Measurements from ENCODE around the gene SRP14.

SRP14 gene

DNA sequence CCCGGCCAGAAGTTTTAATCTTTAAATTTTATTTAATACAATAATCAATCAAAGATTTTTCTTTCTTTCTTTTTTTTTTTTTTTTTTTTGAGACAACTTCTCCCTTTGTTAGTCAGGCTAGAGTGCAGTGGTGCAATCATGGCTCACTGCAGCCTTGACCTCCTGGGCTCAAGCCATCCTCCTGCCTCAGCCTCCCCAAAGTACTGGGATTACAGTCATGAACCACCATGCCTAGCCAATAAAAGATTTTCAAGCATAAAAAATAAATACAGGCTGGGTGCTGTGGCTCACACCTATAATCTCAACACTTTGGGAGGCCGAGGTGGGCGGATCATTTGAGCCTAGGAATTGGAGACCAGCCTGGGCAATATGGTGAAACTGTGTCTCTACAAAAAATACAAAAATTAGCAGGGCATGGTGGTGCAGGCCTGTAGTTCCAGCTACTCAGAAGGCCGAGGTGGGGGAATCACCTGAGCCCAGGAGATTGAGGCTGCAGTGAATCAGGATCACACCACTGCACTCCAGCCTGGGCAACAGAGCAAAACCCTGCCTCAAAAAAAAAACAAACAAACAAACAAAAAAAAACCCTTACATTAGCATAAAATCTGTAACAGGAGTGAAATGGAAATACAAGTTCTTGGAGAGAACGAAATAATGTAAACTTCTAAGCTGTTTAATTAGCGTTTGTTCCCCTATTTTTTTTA, 29.1 kb upstream of the SRP14 start:
- Histone ChIP-seq H3K4me1 (ENCODE audit: control insufficient read depth in 5 of 5, insufficient read depth in 5 of 5, low read length in 5 of 5) (peaks cover 0 to 34% (median 23%) of the 10 kb centered on the region in 5 donors), H3K4me3 (ENCODE audit: low read depth in 1 of 5, low read length in 5 of 5) (no peak overlapping the region), H3K27ac (ENCODE audit: low read depth, low read length) (no peak overlapping the region), H3K27me3 (ENCODE audit: control insufficient read depth in 5 of 5, insufficient read depth in 4 of 5, low read length in 5 of 5) (no peaks in the 10 kb centered on the region), H3K36me3 (ENCODE audit: control insufficient read depth in 5 of 5, insufficient read depth in 5 of 5, low read length in 5 of 5) (peaks cover 0 to 5% (median 0%) of the 10 kb centered on the region in 5 donors), H3K9me3 (ENCODE audit: control insufficient read depth in 5 of 5, low read length in 5 of 5) (no peaks in the 10 kb centered on the region), H3K9ac (ENCODE audit: low read length in 5 of 5) (no peak overlapping the region)

GRCh38 chr15:40066589-40066988, 27.6 kb upstream of the SRP14 start:
- Histone ChIP-seq H3K27ac (ENCODE audit: low read depth, low read length) (no peak overlapping the region), H3K27me3 (ENCODE audit: control insufficient read depth in 5 of 5, insufficient read depth in 4 of 5, low read length in 5 of 5) (no peaks in the 10 kb centered on the region), H3K9me3 (ENCODE audit: control insufficient read depth in 5 of 5, low read length in 5 of 5) (no peaks in the 10 kb centered on the region), H3K4me1 (ENCODE audit: control insufficient read depth in 5 of 5, insufficient read depth in 5 of 5, low read length in 5 of 5) (peaks cover 0 to 28% (median 19%) of the 10 kb centered on the region in 5 donors), H3K9ac (ENCODE audit: low read length in 5 of 5) (no peak overlapping the region), H3K4me3 (ENCODE audit: low read depth in 1 of 5, low read length in 5 of 5) (no peak overlapping the region), H3K36me3 (ENCODE audit: control insufficient read depth in 5 of 5, insufficient read depth in 5 of 5, low read length in 5 of 5) (peaks cover 0 to 5% (median 0%) of the 10 kb centered on the region in 5 donors)

DNA sequence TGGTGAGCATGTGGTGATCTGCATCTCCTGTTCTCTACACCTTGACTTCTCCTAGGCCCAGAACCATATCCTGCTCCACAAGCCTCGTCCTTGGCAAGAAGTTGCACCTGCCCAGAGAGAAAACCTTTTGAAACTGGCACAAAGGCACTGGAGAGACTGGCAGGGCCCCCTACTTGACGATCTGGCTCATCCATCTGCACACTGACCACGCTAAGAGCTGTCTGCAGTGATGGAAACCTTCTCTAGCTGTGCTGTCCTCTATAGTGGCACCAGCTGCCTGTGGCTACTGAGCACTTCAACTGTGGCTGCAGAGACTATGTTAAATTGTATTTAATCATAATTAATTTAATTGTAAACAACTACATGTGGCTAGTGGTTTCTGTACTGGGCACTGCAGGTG, 26.2 kb upstream of the SRP14 start:
- H3K36me3 ChIP-seq (ENCODE audit: control insufficient read depth in 5 of 5, insufficient read depth in 5 of 5, low read length in 5 of 5) = peaks cover 0 to 5% (median 0%) of the 10 kb centered on the region in 5 donors
- no peak overlapping the region for H3K9ac ChIP-seq (ENCODE audit: low read length in 5 of 5)
- H3K4me3 ChIP-seq (ENCODE audit: low read depth in 1 of 5, low read length in 5 of 5) = no peak overlapping the region
- peaks cover 0 to 26% (median 19%) of the 10 kb centered on the region in 5 donors for H3K4me1 ChIP-seq (ENCODE audit: control insufficient read depth in 5 of 5, insufficient read depth in 5 of 5, low read length in 5 of 5)
- no peaks in the 10 kb centered on the region for H3K9me3 ChIP-seq (ENCODE audit: control insufficient read depth in 5 of 5, low read length in 5 of 5)
- no peak overlapping the region for H3K27ac ChIP-seq (ENCODE audit: low read depth, low read length)
- H3K27me3 ChIP-seq (ENCODE audit: control insufficient read depth in 5 of 5, insufficient read depth in 4 of 5, low read length in 5 of 5) = no peaks in the 10 kb centered on the region

- no peak overlapping the region for H3K4me3 ChIP-seq (ENCODE audit: low read depth in 1 of 5, low read length in 5 of 5)
Measured at GRCh38 chr15:40064231-40064894, 25.4 kb upstream of the SRP14 start.

DNA sequence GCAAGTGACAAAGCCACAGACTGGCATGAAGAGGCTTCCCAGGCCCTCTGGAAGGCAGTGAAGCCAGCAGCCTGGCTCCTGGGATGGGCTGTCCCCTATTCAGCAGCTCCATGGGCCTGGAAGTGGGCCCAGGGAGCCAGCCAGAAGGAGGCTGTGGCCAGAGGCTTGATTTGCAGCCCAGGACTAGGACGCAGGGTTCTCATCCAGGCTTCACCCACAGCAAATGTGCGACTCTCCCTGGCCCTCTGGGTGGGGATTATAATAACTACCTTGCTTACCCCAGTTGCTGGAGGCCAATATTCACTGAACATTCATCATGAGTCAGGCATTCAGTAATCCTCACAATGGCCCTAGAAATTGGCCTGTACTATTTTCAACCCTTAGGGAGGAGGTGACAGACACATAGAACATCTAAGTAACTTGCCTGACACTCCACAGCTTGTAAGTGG, 24.6 kb upstream of the SRP14 start:
- Histone ChIP-seq H3K36me3 (ENCODE audit: control insufficient read depth in 5 of 5, insufficient read depth in 5 of 5, low read length in 5 of 5) (peaks cover 0 to 5% (median 0%) of the 10 kb centered on the region in 5 donors), H3K4me1 (ENCODE audit: control insufficient read depth in 5 of 5, insufficient read depth in 5 of 5, low read length in 5 of 5) (peaks cover 0 to 13% (median 5%) of the 10 kb centered on the region in 5 donors), H3K9me3 (ENCODE audit: control insufficient read depth in 5 of 5, low read length in 5 of 5) (no peaks in the 10 kb centered on the region), H3K9ac (ENCODE audit: low read length in 5 of 5) (no peak overlapping the region), H3K4me3 (ENCODE audit: low read depth in 1 of 5, low read length in 5 of 5) (no peak overlapping the region), H3K27me3 (ENCODE audit: control insufficient read depth in 5 of 5, insufficient read depth in 4 of 5, low read length in 5 of 5) (no peaks in the 10 kb centered on the region), H3K27ac (ENCODE audit: low read depth, low read length) (no peak overlapping the region)

More at GRCh38 chr15:40064231-40064894, 25.4 kb upstream of the SRP14 start:
- Histone ChIP-seq H3K36me3 (ENCODE audit: control insufficient read depth in 5 of 5, insufficient read depth in 5 of 5, low read length in 5 of 5) (peaks cover 0 to 5% (median 0%) of the 10 kb centered on the region in 5 donors), H3K9me3 (ENCODE audit: control insufficient read depth in 5 of 5, low read length in 5 of 5) (no peaks in the 10 kb centered on the region), H3K4me1 (ENCODE audit: control insufficient read depth in 5 of 5, insufficient read depth in 5 of 5, low read length in 5 of 5) (peaks cover 0 to 18% (median 11%) of the 10 kb centered on the region in 5 donors), H3K27ac (ENCODE audit: low read depth, low read length) (no peak overlapping the region), H3K27me3 (ENCODE audit: control insufficient read depth in 5 of 5, insufficient read depth in 4 of 5, low read length in 5 of 5) (no peaks in the 10 kb centered on the region), H3K9ac (ENCODE audit: low read length in 5 of 5) (no peak overlapping the region)

GRCh38 chr15:40062816-40063562, 24.0 kb upstream of the SRP14 start:
- Histone ChIP-seq H3K27me3 (ENCODE audit: control insufficient read depth in 5 of 5, insufficient read depth in 4 of 5, low read length in 5 of 5) (no peaks in the 10 kb centered on the region), H3K9me3 (ENCODE audit: control insufficient read depth in 5 of 5, low read length in 5 of 5) (no peaks in the 10 kb centered on the region), H3K9ac (ENCODE audit: low read length in 5 of 5) (no peak overlapping the region), H3K4me1 (ENCODE audit: control insufficient read depth in 5 of 5, insufficient read depth in 5 of 5, low read length in 5 of 5) (peaks cover 0 to 8% (median 5%) of the 10 kb centered on the region in 5 donors), H3K4me3 (ENCODE audit: low read depth in 1 of 5, low read length in 5 of 5) (no peak overlapping the region), H3K27ac (ENCODE audit: low read depth, low read length) (no peak overlapping the region), H3K36me3 (ENCODE audit: control insufficient read depth in 5 of 5, insufficient read depth in 5 of 5, low read length in 5 of 5) (peaks cover 0 to 5% (median 0%) of the 10 kb centered on the region in 5 donors)

DNA sequence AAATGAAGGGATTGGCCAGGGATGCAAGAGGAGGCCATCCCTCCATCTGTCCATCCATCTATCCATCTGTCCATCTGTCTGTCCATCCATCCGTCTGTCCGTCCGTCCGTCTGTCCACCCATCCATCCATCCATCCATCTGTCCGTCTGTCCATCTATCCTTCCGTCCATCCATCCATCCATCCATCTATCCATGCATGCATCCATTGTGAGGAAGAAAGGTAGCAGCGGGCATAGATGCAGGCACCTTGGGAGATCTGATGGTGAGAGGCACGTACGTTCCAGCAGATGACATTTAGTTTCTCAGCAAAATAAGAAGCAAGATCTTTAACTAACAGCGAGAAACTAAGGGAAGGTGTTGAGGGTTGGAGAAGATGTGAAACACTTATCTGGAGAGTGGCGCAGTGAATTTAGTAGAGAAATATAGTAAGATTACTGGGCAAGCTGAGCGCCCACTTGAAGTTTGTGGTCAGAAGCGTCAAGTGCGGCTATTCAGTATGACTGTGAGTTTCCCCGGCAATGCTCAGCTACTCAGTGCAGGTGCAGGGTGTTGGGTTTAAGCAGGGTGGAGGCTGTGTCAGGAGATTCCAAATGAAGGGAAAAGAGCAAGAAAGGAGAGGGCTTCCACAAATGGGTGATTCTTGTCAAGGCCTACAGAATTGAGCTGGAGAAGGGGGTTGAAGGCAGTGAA, 22.4 kb upstream of the SRP14 start:
- no peaks in the 10 kb centered on the region for H3K9me3 ChIP-seq (ENCODE audit: control insufficient read depth in 5 of 5, low read length in 5 of 5)
- peaks cover 0 to 5% (median 0%) of the 10 kb centered on the region in 5 donors for H3K36me3 ChIP-seq (ENCODE audit: control insufficient read depth in 5 of 5, insufficient read depth in 5 of 5, low read length in 5 of 5)
- H3K4me1 ChIP-seq (ENCODE audit: control insufficient read depth in 5 of 5, insufficient read depth in 5 of 5, low read length in 5 of 5) = peaks cover 0 to 6% (median 5%) of the 10 kb centered on the region in 5 donors
- no peak overlapping the region for H3K4me3 ChIP-seq (ENCODE audit: low read depth in 1 of 5, low read length in 5 of 5)
- no peak overlapping the region for H3K9ac ChIP-seq (ENCODE audit: low read length in 5 of 5)
- no peaks in the 10 kb centered on the region for H3K27me3 ChIP-seq (ENCODE audit: control insufficient read depth in 5 of 5, insufficient read depth in 4 of 5, low read length in 5 of 5)
- no peak overlapping the region for H3K27ac ChIP-seq (ENCODE audit: low read depth, low read length)

DNA sequence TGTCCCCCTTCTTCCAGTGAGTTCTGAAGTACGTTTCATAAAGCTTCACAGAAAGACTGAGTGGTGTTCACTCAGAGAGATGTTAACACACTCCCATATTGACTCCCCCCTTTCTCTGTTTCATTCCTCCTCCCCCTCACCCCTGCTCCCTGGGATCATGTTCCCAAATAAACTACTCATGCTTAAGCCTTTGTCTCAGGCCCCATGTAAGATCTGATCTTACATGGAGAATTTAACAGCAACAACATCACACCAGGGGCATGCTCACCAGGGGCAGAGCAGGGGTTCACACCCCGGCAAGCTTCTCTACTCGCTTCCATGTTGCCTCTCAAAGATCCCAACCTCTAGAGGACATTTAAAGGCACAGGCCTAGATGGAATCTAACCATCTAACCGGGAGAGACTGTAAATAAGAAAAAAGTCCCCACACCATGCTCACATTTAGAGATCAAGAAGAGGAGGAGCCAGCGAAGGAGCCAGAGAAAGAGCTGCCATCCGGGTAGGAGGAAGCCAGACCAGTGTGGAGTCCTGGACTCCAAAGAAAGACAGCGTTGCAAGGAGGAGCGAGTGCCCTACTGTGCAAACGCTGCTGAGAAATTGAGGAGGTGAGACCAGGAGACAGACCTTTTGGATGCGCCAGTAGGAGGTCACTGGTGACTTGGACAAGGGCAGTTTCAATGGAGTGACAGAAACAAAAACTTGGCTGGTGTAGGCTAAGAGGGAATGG, 21.4 kb upstream of the SRP14 start:
- Histone ChIP-seq H3K4me1 (ENCODE audit: control insufficient read depth in 5 of 5, insufficient read depth in 5 of 5, low read length in 5 of 5) (peaks cover 0 to 13% (median 8%) of the 10 kb centered on the region in 5 donors), H3K27ac (ENCODE audit: low read depth, low read length) (no peak overlapping the region), H3K9ac (ENCODE audit: low read length in 5 of 5) (no peak overlapping the region), H3K36me3 (ENCODE audit: control insufficient read depth in 5 of 5, insufficient read depth in 5 of 5, low read length in 5 of 5) (peaks cover 0 to 4% (median 0%) of the 10 kb centered on the region in 5 donors), H3K4me3 (ENCODE audit: low read depth in 1 of 5, low read length in 5 of 5) (no peak overlapping the region), H3K27me3 (ENCODE audit: control insufficient read depth in 5 of 5, insufficient read depth in 4 of 5, low read length in 5 of 5) (no peaks in the 10 kb centered on the region), H3K9me3 (ENCODE audit: control insufficient read depth in 5 of 5, low read length in 5 of 5) (no peaks in the 10 kb centered on the region)

DNA sequence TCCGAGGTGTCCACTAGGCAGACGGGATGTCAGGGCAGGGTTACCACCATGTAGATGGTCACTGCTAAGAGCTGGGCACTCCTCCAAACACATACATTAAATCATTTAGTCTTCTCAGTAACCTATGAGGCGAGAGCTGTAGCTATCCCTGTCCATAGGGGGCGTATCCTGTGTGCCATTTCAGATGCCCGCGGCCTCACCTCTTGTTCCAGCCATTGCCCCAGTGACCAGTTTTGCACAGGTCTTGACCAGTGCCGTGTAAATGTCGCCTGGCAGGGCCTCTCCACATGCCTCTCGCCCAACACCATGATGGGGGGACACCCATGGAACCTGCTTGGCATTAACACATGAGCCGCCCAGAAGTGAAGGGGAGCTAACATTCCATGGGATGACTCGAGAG, 20.8 kb upstream of the SRP14 start:
- no peaks in the 10 kb centered on the region for H3K9me3 ChIP-seq (ENCODE audit: control insufficient read depth in 5 of 5, low read length in 5 of 5)
- no peaks in the 10 kb centered on the region for H3K36me3 ChIP-seq (ENCODE audit: control insufficient read depth in 5 of 5, insufficient read depth in 5 of 5, low read length in 5 of 5)
- no peaks in the 10 kb centered on the region for H3K27me3 ChIP-seq (ENCODE audit: control insufficient read depth in 5 of 5, insufficient read depth in 4 of 5, low read length in 5 of 5)
- peaks cover 2 to 19% (median 14%) of the 10 kb centered on the region in 5 donors for H3K4me1 ChIP-seq (ENCODE audit: control insufficient read depth in 5 of 5, insufficient read depth in 5 of 5, low read length in 5 of 5)
- no peak overlapping the region for H3K4me3 ChIP-seq (ENCODE audit: low read depth in 1 of 5, low read length in 5 of 5)
- no peak overlapping the region for H3K9ac ChIP-seq (ENCODE audit: low read length in 5 of 5)
- no peak overlapping the region for H3K27ac ChIP-seq (ENCODE audit: low read depth, low read length)

Data from subcutaneous abdominal adipose tissue (tissue), 5 donors.